H1 (cell line): ENCODE results near the gene CLCNKB. TPM values are rescaled to one million over a fixed set of nuclear protein-coding genes. Genes with fewer than 3 reads are reported as not detected.
A peak's percentile ranks its signal among the peaks of the same experiment; 100 is the strongest.

ENCODE experiments used
- CTCF ChIA-PET: fragments of 300-600 bp; sonication (Branson Sonifier 250); formaldehyde crosslinking; loops from one replicate; lab custom pipeline; 2021; ENCODE audit not compliant: partially characterized antibody; lab: Charles Lee
- POLR2A ChIA-PET: fragments of 300-600 bp; sonication (Branson Sonifier 250); formaldehyde crosslinking; loops from one replicate; lab custom pipeline; 2021; ENCODE audit warnings: inconsistent platforms; ENCODE audit not compliant: partially characterized antibody; lab: Charles Lee
- DNase-seq, 2 experiments: peaks; one replicate each; pipeline versions ENCODE4 v3.0.0 to v3.0.0-alpha.2; 2010 to 2022; ENCODE audit warnings: low spot score in 2 of 2, low read depth in 1 of 2, mixed read lengths in 1 of 2
- FAIRE-seq: peaks from 2 replicates; lab custom pipeline; 2011; peaks lifted over from hg19 to GRCh38; lab: Jason Lieb, UNC
- H2AFZ ChIP-seq: 2 replicates; pipeline ENCODE4 v1.8.1; 2012; ENCODE audit warnings: low read length, inconsistent platforms
- H2AK5ac ChIP-seq: 2 replicates; pipeline ENCODE4 v1.6.1; 2013; ENCODE audit warnings: low read depth, low read length
- H2BK120ac ChIP-seq: replicated peaks from 2 replicates; pipeline ENCODE3; 2013; ENCODE audit warnings: low read depth, low read length, inconsistent platforms
- H2BK12ac ChIP-seq: 2 replicates; pipeline ENCODE4 v1.6.1; 2013; ENCODE audit warnings: low read depth, low read length
- H2BK15ac ChIP-seq: 2 replicates; pipeline ENCODE4 v1.6.1; 2013; ENCODE audit warnings: low read length
- H2BK20ac ChIP-seq: 2 replicates; pipeline ENCODE4 v1.6.1; 2013; ENCODE audit warnings: low read length
- H2BK5ac ChIP-seq: 2 replicates; pipeline ENCODE4 v1.6.1; 2013; ENCODE audit warnings: low read depth, low read length
- H3K14ac ChIP-seq: 2 replicates; pipeline ENCODE4 v1.6.1; 2013; ENCODE audit warnings: inconsistent platforms; ENCODE audit not compliant: insufficient read length
- H3K18ac ChIP-seq: 2 replicates; pipeline ENCODE4 v1.6.1; 2013; ENCODE audit warnings: low read length; ENCODE audit errors: extremely low read depth
- H3K23ac ChIP-seq: 2 replicates; pipeline ENCODE4 v1.6.1; 2013; ENCODE audit warnings: inconsistent platforms; ENCODE audit not compliant: insufficient read length
- H3K23me2 ChIP-seq: 2 replicates; pipeline ENCODE4 v1.6.1; 2013; ENCODE audit warnings: low read depth, low read length
- H3K27ac ChIP-seq: 2 replicates; pipeline ENCODE4 v1.6.1; 2011; ENCODE audit warnings: low read depth, low read length, inconsistent platforms
- H3K27me3 ChIP-seq, 4 experiments: replicated peaks in 1 of 4; 1 replicate in 1 of 4; 2 replicates in 3 of 4; pipeline versions ENCODE4 v1.6.1 to v1.8.1; 2011 to 2013; ENCODE audit warnings: low read length in 3 of 4, mild to moderate bottlenecking in 3 of 4, inconsistent platforms in 2 of 4, mixed read lengths in 2 of 4, moderate library complexity in 1 of 4; ENCODE audit not compliant: control insufficient read depth in 3 of 4, insufficient read depth in 3 of 4; ENCODE audit errors: extremely low read depth in 1 of 4
- H3K36me3 ChIP-seq, 4 experiments: 2 replicates each; pipeline versions ENCODE4 v1.6.1 to v1.8.1; 2011 to 2013; ENCODE audit warnings: mild to moderate bottlenecking in 4 of 4, low read length in 3 of 4, moderate library complexity in 2 of 4, control low read depth in 1 of 4, inconsistent platforms in 1 of 4; ENCODE audit not compliant: insufficient read depth in 4 of 4, control insufficient read depth in 2 of 4
- H3K4ac ChIP-seq: replicated peaks from 2 replicates; pipeline ENCODE3; 2013; ENCODE audit warnings: low read length, low read depth, mixed read lengths, inconsistent platforms; ENCODE audit not compliant: insufficient read length
- H3K4me1 ChIP-seq, 4 experiments: replicated peaks in 1 of 4; 1 replicate in 1 of 4; 2 replicates in 3 of 4; pipeline versions ENCODE4 v1.6.1 to v1.8.1; 2011 to 2013; ENCODE audit warnings: low read length in 3 of 4, inconsistent platforms in 2 of 4, mixed read lengths in 1 of 4; ENCODE audit not compliant: insufficient read depth in 4 of 4, control insufficient read depth in 3 of 4
- H3K4me2 ChIP-seq, 2 experiments: 2 replicates each; pipeline versions ENCODE4 v1.6.1 to v1.8.1; 2011 to 2013; ENCODE audit warnings: low read depth in 2 of 2, low read length in 2 of 2, control low read depth in 1 of 2, inconsistent platforms in 1 of 2, mild to moderate bottlenecking in 1 of 2; ENCODE audit not compliant: insufficient read depth in 1 of 2
- H3K4me3 ChIP-seq, 4 experiments: fragments of 200-600, 300-600 bp in 1 of 4; sonication (generic), shearing (Covaris generic), sonication (Bioruptor Twin) in 1 of 4; 2 replicates each; pipeline versions ENCODE4 v1.5.1 to v1.8.1; 2011 to 2016; ENCODE audit warnings: low read length in 4 of 4, low read depth in 3 of 4, control low read depth in 2 of 4, inconsistent platforms in 2 of 4, mild to moderate bottlenecking in 2 of 4, mixed read lengths in 1 of 4, moderate library complexity in 1 of 4; ENCODE audit not compliant: insufficient read depth in 2 of 4; ENCODE audit errors: extremely low read depth in 1 of 4
- H3K56ac ChIP-seq: replicated peaks from 2 replicates; pipeline ENCODE3; 2013; ENCODE audit warnings: low read depth, mild to moderate bottlenecking, mixed read lengths, low read length, inconsistent platforms; ENCODE audit not compliant: insufficient read length
- H3K79me1 ChIP-seq: 2 replicates; pipeline ENCODE4 v1.6.1; 2013; ENCODE audit warnings: low read depth, low read length, control low read depth
- H3K79me2 ChIP-seq, 2 experiments: 2 replicates each; pipeline versions ENCODE4 v1.6.1 to v1.8.1; 2012 to 2013; ENCODE audit warnings: low read length in 2 of 2, mild to moderate bottlenecking in 2 of 2, inconsistent platforms in 1 of 2; ENCODE audit not compliant: insufficient read depth in 2 of 2, control insufficient read depth in 1 of 2
- H3K9ac ChIP-seq, 4 experiments: replicated peaks in 1 of 4; 1 replicate in 1 of 4; 2 replicates in 3 of 4; pipeline versions ENCODE4 v1.6.1 to v1.8.1; 2011 to 2013; ENCODE audit warnings: low read depth in 3 of 4, low read length in 3 of 4, control low read depth in 2 of 4, mild to moderate bottlenecking in 2 of 4, moderate library complexity in 2 of 4, inconsistent platforms in 1 of 4; ENCODE audit errors: extremely low read depth in 1 of 4
- H3K9me3 ChIP-seq, 2 experiments: 2 replicates each; pipeline versions ENCODE4 v1.6.1 to v1.8.1; 2012 to 2013; ENCODE audit warnings: mild to moderate bottlenecking in 2 of 2, moderate library complexity in 2 of 2, control low read depth in 1 of 2, inconsistent platforms in 1 of 2, low read depth in 1 of 2, low read length in 1 of 2, mixed read lengths in 1 of 2; ENCODE audit not compliant: insufficient read depth in 2 of 2
- H4K20me1 ChIP-seq, 2 experiments: replicated peaks in 1 of 2; 2 replicates each; pipeline versions ENCODE3 to v1.8.1; 2011 to 2013; ENCODE audit warnings: inconsistent platforms in 2 of 2, low read length in 2 of 2, mild to moderate bottlenecking in 1 of 2; ENCODE audit not compliant: insufficient read depth in 2 of 2, control insufficient read depth in 1 of 2
- H4K5ac ChIP-seq: 2 replicates; pipeline ENCODE4 v1.6.1; 2013; ENCODE audit warnings: low read length, low read depth, mixed read lengths, inconsistent platforms; ENCODE audit not compliant: insufficient read length
- H4K8ac ChIP-seq: 2 replicates; pipeline ENCODE4 v1.8.0; 2013; ENCODE audit warnings: mild to moderate bottlenecking, moderate library complexity, low read length, inconsistent platforms; ENCODE audit not compliant: insufficient read depth; ENCODE audit errors: extremely low read depth
- H4K91ac ChIP-seq: replicated peaks from 2 replicates; pipeline ENCODE3; 2013; ENCODE audit warnings: low read length, mixed read lengths, inconsistent platforms; ENCODE audit not compliant: insufficient read length
- ASH2L ChIP-seq: fragments of 200-600, 300-600 bp; sonication (generic); IDR thresholded peaks from one replicate; pipeline ENCODE4 v1.7.1; 2017; ENCODE audit warnings: low read length
- GTF2F1 ChIP-seq: IDR thresholded peaks from 2 replicates; pipeline ENCODE4 v1.6.1; 2012; ENCODE audit warnings: low read depth, low read length, improper control_type of control experiment, borderline replicate concordance
- PHF8 ChIP-seq: fragments of 200-600 bp; sonication (generic); conservative IDR thresholded peaks from 2 replicates; pipeline ENCODE4 v1.7.1; 2012; ENCODE audit warnings: low read depth, mild to moderate bottlenecking, inconsistent platforms, low read length, moderate library complexity
- POLR2A ChIP-seq, 2 experiments: IDR thresholded peaks; 1 replicate in 1 of 2; 2 replicates in 1 of 2; pipeline ENCODE4 v1.6.1; 2011; ENCODE audit warnings: low read depth in 2 of 2, low read length in 2 of 2, mild to moderate bottlenecking in 2 of 2; ENCODE audit errors: control extremely low read depth in 1 of 2
- POLR2AphosphoS5 ChIP-seq: IDR thresholded peaks from 2 replicates; pipeline ENCODE4 v1.6.1; 2011; ENCODE audit warnings: low read depth, low read length
- SIX5 ChIP-seq: IDR thresholded peaks from 2 replicates; pipeline ENCODE4 v1.6.1; 2011; ENCODE audit warnings: mild to moderate bottlenecking, low read depth, low read length
- TEAD4 ChIP-seq: IDR thresholded peaks from 2 replicates; pipeline ENCODE4 v1.6.1; 2012; ENCODE audit warnings: low read depth, low read length, inconsistent platforms, mixed read lengths
- YY1 ChIP-seq: IDR thresholded peaks from 2 replicates; pipeline ENCODE4 v1.6.1; 2011; ENCODE audit warnings: low read depth, mild to moderate bottlenecking, low read length
- WGBS, 2 experiments: shearing (Covaris generic) in 1 of 2; methylation state at CpG; one replicate each; pipeline versions ENCODE4 v1.1.6 to v1.1.7; 2013 to 2015; ENCODE audit warnings: low lambda C conversion rate in 2 of 2, mixed read lengths in 2 of 2, inconsistent platforms in 1 of 2, low coverage in 1 of 2, missing lambda C conversion rate in 1 of 2; ENCODE audit not compliant: insufficient replicate concordance in 2 of 2, insufficient coverage in 1 of 2, insufficient read length in 1 of 2; ENCODE audit errors: extremely low coverage in 1 of 2, missing lambda C conversion rate in 1 of 2; 5-methylcytosine and 5-hydroxymethylcytosine counted together
- polyA plus RNA-seq, 7 experiments: library from polyadenylated mRNA; depleted of rRNA in 3 of 7; stranded (reverse) in 5 of 7; unstranded in 2 of 7; fragments of >200 nt in 5 of 7; fragments of 200-250 nt in 2 of 7; gene quantifications; 1 replicate in 5 of 7; 2 replicates in 1 of 7; 4 replicates in 1 of 7; pipeline versions ENCODE4 v1.2.1 to v1.2.3, GENCODE V29; 2011 to 2013; ENCODE audit warnings: missing spikeins in 2 of 7, mixed read lengths in 2 of 7
- total RNA-seq: library from RNA; stranded (reverse); fragmentation: NEBNext Ultra II Directional; extraction: Animal tissue kit (Norgen Biotek cat#: 25700); gene quantifications from 2 replicates; pipeline ENCODE4 v1.2.1, GENCODE V29; 2021
- TF ChIP-seq, protein P1 (sequence below), 3 experiments: IDR thresholded peaks; 1 replicate in 2 of 3; 2 replicates in 1 of 3; pipeline versions ENCODE4 v1.5.1 to v1.6.1; 2011; ENCODE audit warnings: low read length in 3 of 3, mild to moderate bottlenecking in 3 of 3, inconsistent platforms in 2 of 3, low read depth in 1 of 3, moderate library complexity in 1 of 3; ENCODE audit not compliant: insufficient read depth in 1 of 3; ENCODE audit errors: control extremely low read depth in 1 of 3

The CLCNKB gene
- total and polyA plus RNA-seq, 2 of the 8 experiments (the other 6 are each of a cell fraction or from before 2014, with no cell fraction given), result 1.2 to 3.5 TPM

- H2BK120ac ChIP-seq, result peak overlapping the region; percentile 94
- H2BK5ac ChIP-seq, result peak overlapping the region; percentile 83
- 0 out of 2 replicates have a peak overlapping the region, but pooled peaks have one; percentile 89 for H2AFZ ChIP-seq
- H3K56ac ChIP-seq, result peak overlapping the region; percentile 77
- WGBS, 2 experiments, result 6% methylated on average over 15 of the region's 25 CpGs; no CpG with 5 or more reads in 1 of the 2 experiments
- peak overlapping the region; percentile 53 for H3K4ac ChIP-seq
- FAIRE-seq, result no peak
- ChIA-PET POLR2A (interaction anchor here (0.8 to 0.9 kb wide), 2 partner anchors 25 to 35 kb away, joined by 3 to 4 read pairs; no protein-coding TSS in a partner anchor), CTCF (interaction anchor here (0.7 to 5.6 kb wide), 3 partner anchors 12 to 40 kb away, joined by 3 to 41 read pairs (median 7); partner anchors contain the start of gene HSPB7)
- 0 out of 2 replicates have a peak overlapping the region, but pooled peaks have one; percentile 48 for H2BK20ac ChIP-seq
- DNase-seq, result peak; percentile 75 to 97
- peaks cover 4% of the 10 kb centered on the region for H3K23me2 ChIP-seq
- no peaks in the 10 kb centered on the region for H3K36me3 ChIP-seq
- H3K18ac ChIP-seq, result peak overlapping the region; percentile 71
- H4K20me1 ChIP-seq, result no peaks in the 10 kb centered on the region
- 0 out of 2 replicates have a peak overlapping the region, but pooled peaks have one; percentile 39 for H2BK12ac ChIP-seq
- H3K9ac ChIP-seq, result peak overlapping the region in 3 of 4 experiments; percentile 56 to 68 (median 60); a peak in 6 of 7 replicates
- no peaks in the 10 kb centered on the region for H3K9me3 ChIP-seq
- H3K4me3 ChIP-seq, result peak overlapping the region; percentile 58 to 68 (median 67)
- H3K4me2 ChIP-seq, result peak overlapping the region; percentile 81 to 88
- peaks cover 0 to 22% (median 5%) of the 10 kb centered on the region in 4 experiments; a peak in 6 of 7 replicates for H3K4me1 ChIP-seq
- peak overlapping the region; percentile 90 for H4K5ac ChIP-seq
- no peaks in the 10 kb centered on the region for H3K79me2 ChIP-seq
- H3K14ac ChIP-seq, result no peak overlapping the region
- H2AK5ac ChIP-seq, result no peak overlapping the region
- 0 out of 2 replicates have a peak overlapping the region, but pooled peaks have one; percentile 46 for H2BK15ac ChIP-seq
- no peak overlapping the region for H3K23ac ChIP-seq
- H4K91ac ChIP-seq, result no peak overlapping the region
- peak overlapping the region; percentile 45; the same call in 1 of the 2 replicates for H3K27ac ChIP-seq
- H3K79me1 ChIP-seq, result no peaks in the 10 kb centered on the region
- H4K8ac ChIP-seq, result 0 out of 2 replicates have a peak overlapping the region, but pooled peaks have one; percentile 85
- peaks cover 0 to 6% (median 0%) of the 10 kb centered on the region in 4 experiments; a peak in 1 of 7 replicates for H3K27me3 ChIP-seq
- peak; percentile 64 for TF ChIP-seq PHF8
- no peak for TF ChIP-seq SIX5
- TF ChIP-seq, protein P1, sequence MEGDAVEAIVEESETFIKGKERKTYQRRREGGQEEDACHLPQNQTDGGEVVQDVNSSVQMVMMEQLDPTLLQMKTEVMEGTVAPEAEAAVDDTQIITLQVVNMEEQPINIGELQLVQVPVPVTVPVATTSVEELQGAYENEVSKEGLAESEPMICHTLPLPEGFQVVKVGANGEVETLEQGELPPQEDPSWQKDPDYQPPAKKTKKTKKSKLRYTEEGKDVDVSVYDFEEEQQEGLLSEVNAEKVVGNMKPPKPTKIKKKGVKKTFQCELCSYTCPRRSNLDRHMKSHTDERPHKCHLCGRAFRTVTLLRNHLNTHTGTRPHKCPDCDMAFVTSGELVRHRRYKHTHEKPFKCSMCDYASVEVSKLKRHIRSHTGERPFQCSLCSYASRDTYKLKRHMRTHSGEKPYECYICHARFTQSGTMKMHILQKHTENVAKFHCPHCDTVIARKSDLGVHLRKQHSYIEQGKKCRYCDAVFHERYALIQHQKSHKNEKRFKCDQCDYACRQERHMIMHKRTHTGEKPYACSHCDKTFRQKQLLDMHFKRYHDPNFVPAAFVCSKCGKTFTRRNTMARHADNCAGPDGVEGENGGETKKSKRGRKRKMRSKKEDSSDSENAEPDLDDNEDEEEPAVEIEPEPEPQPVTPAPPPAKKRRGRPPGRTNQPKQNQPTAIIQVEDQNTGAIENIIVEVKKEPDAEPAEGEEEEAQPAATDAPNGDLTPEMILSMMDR (IDR thresholded peaks at IDR 0.05; ENCODE audit: control extremely low read depth in 1 of 3, insufficient read depth in 1 of 3, low read depth in 1 of 3, low read length in 3 of 3), result peak in 2 of 3 experiments; percentile 10 to 44; a peak in 2 of 4 replicates
- TF ChIP-seq POLR2A (IDR thresholded peaks at IDR 0.05; ENCODE audit: control extremely low read depth in 1 of 2, low read depth in 2 of 2, low read length in 2 of 2), result peak in 1 of 2 experiments; percentile 60; a peak in 2 of 3 replicates
- TF ChIP-seq GTF2F1, result no peak
- TF ChIP-seq POLR2AphosphoS5, result 0 out of 2 replicates have a peak, but pooled peaks have one; percentile 47
- peak; percentile 95 for TF ChIP-seq TEAD4
- TF ChIP-seq YY1, result peak; percentile 72; the same call in 1 of the 2 replicates
- peak; percentile 48 for TF ChIP-seq ASH2L
Observed at GRCh38 chr1:16048573-16049189, 5.1 kb downstream of the CLCNKB start.
